ENCODE results near the gene CRMP1.

GRCh38 chr4:5836943-5837342 is 55.9 kb downstream of the CRMP1 start:
- no peak for TF ChIP-seq CTCF (conservative IDR thresholded peaks at IDR 0.05; ENCODE audit: low read depth, low read length)
- no peak for TF ChIP-seq EZH2phosphoT487 (IDR thresholded peaks at IDR 0.05; ENCODE audit: borderline replicate concordance, low read length)
- no peak for TF ChIP-seq EZH2 (IDR thresholded peaks at IDR 0.05; ENCODE audit: low read length, unreplicated experiment)

Measured in PC-3 (cell line).